GM23338 (cell line): ENCODE data around the gene HNMT. TPM values are rescaled to one million over a fixed set of nuclear protein-coding genes. Genes with fewer than 3 reads are reported as not detected.

Experiments used
- ATAC-seq: fragments of 200-7000 bp; cut with Tn5 transposase; 3 replicates; pipeline ENCODE4 v1.9.1; 2020
- DNase-seq: peaks from one replicate; pipeline ENCODE4 v3.0.0-alpha.2; 2015; ENCODE audit warnings: low spot score
- H2AFZ ChIP-seq: fragments of 200-600 bp; sonication (generic); 2 replicates; pipeline ENCODE4 v1.8.0; 2016; ENCODE audit warnings: antibody characterized with exemption, mild to moderate bottlenecking, moderate library complexity
- H3F3A ChIP-seq: fragments of 200-600 bp; sonication (generic); replicated peaks from 2 replicates; pipeline ENCODE4 v1.8.0; 2017; ENCODE audit warnings: antibody characterized with exemption, mixed run types, low read depth
- H3K27ac ChIP-seq: fragments of 200-600 bp; sonication (generic); 2 replicates; pipeline ENCODE4 v1.6.1; 2016; ENCODE audit warnings: low read depth
- H3K27me3 ChIP-seq: fragments of 200-600 bp; sonication (generic); 2 replicates; pipeline ENCODE4 v1.8.0; 2016; ENCODE audit warnings: mild to moderate bottlenecking, mixed run types, moderate library complexity; ENCODE audit not compliant: insufficient read depth
- H3K36me3 ChIP-seq: fragments of 200-600 bp; sonication (generic); 2 replicates; pipeline ENCODE4 v1.8.0; 2016; ENCODE audit warnings: mild to moderate bottlenecking; ENCODE audit not compliant: insufficient read depth
- H3K4me1 ChIP-seq: fragments of 200-600 bp; sonication (generic); 2 replicates; pipeline ENCODE4 v1.8.0; 2016; ENCODE audit warnings: mild to moderate bottlenecking, moderate library complexity; ENCODE audit not compliant: insufficient read depth
- H3K4me2 ChIP-seq: fragments of 200-600 bp; sonication (generic); 2 replicates; pipeline ENCODE4 v1.7.1; 2017; ENCODE audit warnings: mixed run types
- H3K4me3 ChIP-seq: fragments of 200-600 bp; sonication (generic); 2 replicates; pipeline ENCODE4 v1.6.1; 2016; ENCODE audit warnings: mixed run types
- H3K79me2 ChIP-seq: fragments of 200-600 bp; sonication (generic); replicated peaks from 2 replicates; pipeline ENCODE4 v1.8.0; 2017; ENCODE audit warnings: mild to moderate bottlenecking; ENCODE audit not compliant: insufficient read depth
- H3K9me2 ChIP-seq: fragments of 200-600 bp; sonication (generic); 2 replicates; pipeline ENCODE4 v1.8.0; 2017; ENCODE audit not compliant: insufficient read depth
- H4K20me1 ChIP-seq: fragments of 200-600 bp; sonication (generic); replicated peaks from 2 replicates; pipeline ENCODE4 v1.8.0; 2017; ENCODE audit warnings: mild to moderate bottlenecking; ENCODE audit not compliant: insufficient read depth
- H3K27ac Mint-ChIP-seq: 2 replicates; pipeline ENCODE4 v1.8.0; 2020; ENCODE audit warnings: inconsistent platforms, mild to moderate bottlenecking, moderate library complexity, mixed read lengths
- H3K27me3 Mint-ChIP-seq: 3 replicates; pipeline ENCODE4 v1.8.0; 2022; ENCODE audit warnings: low read depth, mild to moderate bottlenecking, moderate library complexity, mixed read lengths, inconsistent platforms; ENCODE audit not compliant: insufficient read depth, poor library complexity
- H3K36me3 Mint-ChIP-seq: 3 replicates; pipeline ENCODE4 v1.8.0; 2021; ENCODE audit warnings: low read depth, mild to moderate bottlenecking, inconsistent platforms, moderate library complexity, mixed read lengths
- H3K4me1 Mint-ChIP-seq: 3 replicates; pipeline ENCODE4 v1.8.0; 2020; ENCODE audit warnings: mild to moderate bottlenecking, inconsistent platforms, mixed read lengths
- H3K4me3 Mint-ChIP-seq: 3 replicates; pipeline ENCODE4 v1.8.0; 2021; ENCODE audit warnings: moderate library complexity, mild to moderate bottlenecking, inconsistent platforms, mixed read lengths
- H3K9me3 Mint-ChIP-seq: 3 replicates; pipeline ENCODE4 v1.8.0; 2020; ENCODE audit warnings: moderate library complexity, mild to moderate bottlenecking, inconsistent platforms, mixed read lengths
- CREB1 ChIP-seq: fragments of 250-450 bp; sonication (Bioruptor Pico); IDR thresholded peaks from 2 replicates; pipeline ENCODE4 v1.5.0; 2020; ENCODE audit warnings: low read depth, mild to moderate bottlenecking, moderate library complexity
- EZH2 ChIP-seq: fragments of 200-600 bp; sonication (generic); IDR thresholded peaks from one replicate; pipeline ENCODE4 v1.8.0; 2017; ENCODE audit warnings: antibody characterized with exemption, mild to moderate bottlenecking, low read depth; ENCODE audit not compliant: unreplicated experiment
- EZH2phosphoT487 ChIP-seq: fragments of 200-600 bp; sonication (generic); IDR thresholded peaks from one replicate; pipeline ENCODE4 v1.8.1; 2018; ENCODE audit warnings: antibody characterized with exemption; ENCODE audit not compliant: unreplicated experiment
- JUNB ChIP-seq: IDR thresholded peaks from one replicate; pipeline ENCODE4 v1.6.1; 2016; ENCODE audit warnings: antibody characterized with exemption; ENCODE audit not compliant: unreplicated experiment
- POLR2AphosphoS5 ChIP-seq: IDR thresholded peaks from 2 replicates; pipeline ENCODE4 v1.6.1; 2016; ENCODE audit warnings: antibody characterized with exemption, low read depth
- ZNF114 ChIP-seq: fragments of 250-450 bp; sonication (Bioruptor Pico); IDR thresholded peaks from 2 replicates; pipeline ENCODE4 v1.5.0; 2020; ENCODE audit warnings: mild to moderate bottlenecking, moderate library complexity
- ZNF331 ChIP-seq: fragments of 250-450 bp; sonication (Bioruptor Pico); IDR thresholded peaks from 2 replicates; pipeline ENCODE4 v1.5.0; 2020; ENCODE audit warnings: low read depth, mild to moderate bottlenecking, moderate library complexity
- ZNF462 ChIP-seq: fragments of 250-450 bp; sonication (Bioruptor Pico); IDR thresholded peaks from 2 replicates; pipeline ENCODE4 v1.5.0; 2020; ENCODE audit warnings: mild to moderate bottlenecking, moderate library complexity
- polyA plus RNA-seq: library from polyadenylated mRNA; unstranded; fragments of >200 nt; fragmentation: Nextera tagmentation; extraction: Ambion mirVana; gene quantifications from 2 replicates; pipeline ENCODE4 v1.2.1, GENCODE V29; 2016
- total RNA-seq: library from RNA; depleted of rRNA; stranded (reverse); fragments of >200 nt; shearing (Covaris generic); gene quantifications from 2 replicates; pipeline ENCODE4 v1.2.3, GENCODE V29; 2014
- TF ChIP-seq, protein P1 (sequence below), 2 experiments: fragments of 200-600 bp in 1 of 2; sonication (generic) in 1 of 2; conservative IDR thresholded peaks; 2 replicates each; pipeline versions ENCODE4 v1.5.1 to v1.6.1; 2016 to 2017; ENCODE audit warnings: antibody characterized with exemption in 2 of 2, low read depth in 2 of 2, mild to moderate bottlenecking in 2 of 2, moderate library complexity in 1 of 2
- TF ChIP-seq, protein P2 (sequence below): IDR thresholded peaks from 2 replicates; pipeline ENCODE4 v1.6.1; 2016; ENCODE audit warnings: antibody characterized with exemption

HNMT gene
- total and polyA plus RNA-seq, 2 experiments from 2014 or later = 3.3 to 3.4 TPM

GRCh38 chr2:137947032-137947727 lies 17.1 kb upstream of the HNMT start (continued):
- TF ChIP-seq, protein P1, sequence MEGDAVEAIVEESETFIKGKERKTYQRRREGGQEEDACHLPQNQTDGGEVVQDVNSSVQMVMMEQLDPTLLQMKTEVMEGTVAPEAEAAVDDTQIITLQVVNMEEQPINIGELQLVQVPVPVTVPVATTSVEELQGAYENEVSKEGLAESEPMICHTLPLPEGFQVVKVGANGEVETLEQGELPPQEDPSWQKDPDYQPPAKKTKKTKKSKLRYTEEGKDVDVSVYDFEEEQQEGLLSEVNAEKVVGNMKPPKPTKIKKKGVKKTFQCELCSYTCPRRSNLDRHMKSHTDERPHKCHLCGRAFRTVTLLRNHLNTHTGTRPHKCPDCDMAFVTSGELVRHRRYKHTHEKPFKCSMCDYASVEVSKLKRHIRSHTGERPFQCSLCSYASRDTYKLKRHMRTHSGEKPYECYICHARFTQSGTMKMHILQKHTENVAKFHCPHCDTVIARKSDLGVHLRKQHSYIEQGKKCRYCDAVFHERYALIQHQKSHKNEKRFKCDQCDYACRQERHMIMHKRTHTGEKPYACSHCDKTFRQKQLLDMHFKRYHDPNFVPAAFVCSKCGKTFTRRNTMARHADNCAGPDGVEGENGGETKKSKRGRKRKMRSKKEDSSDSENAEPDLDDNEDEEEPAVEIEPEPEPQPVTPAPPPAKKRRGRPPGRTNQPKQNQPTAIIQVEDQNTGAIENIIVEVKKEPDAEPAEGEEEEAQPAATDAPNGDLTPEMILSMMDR (conservative IDR thresholded peaks at IDR 0.05; ENCODE audit: low read depth in 2 of 2) = no peak
- TF ChIP-seq ZNF331 (no peak), ZNF462 (CRISPR knock-in tag) (no peak), CREB1 (CRISPR knock-in tag) (no peak), EZH2phosphoT487 (no peak), POLR2AphosphoS5 (no peak)

- Histone ChIP-seq H3K27ac (no peak overlapping the region), H3F3A (no peaks in the 10 kb centered on the region), H2AFZ (no peak overlapping the region), H3K27me3 (peaks cover 18% of the 10 kb centered on the region), H3K9me2 (no peaks in the 10 kb centered on the region), H4K20me1 (no peaks in the 10 kb centered on the region), H3K4me1 (no peaks in the 10 kb centered on the region), H3K36me3 (no peaks in the 10 kb centered on the region), H3K4me2 (no peak overlapping the region), H3K4me3 (no peak overlapping the region), H3K79me2 (no peaks in the 10 kb centered on the region)
- Mint-ChIP-seq H3K9me3 (no peaks in the 10 kb centered on the region), H3K4me1 (peaks cover 7% of the 10 kb centered on the region), H3K27me3 (peaks cover 1% of the 10 kb centered on the region), H3K36me3 (no peaks in the 10 kb centered on the region), H3K27ac (no peak overlapping the region), H3K4me3 (no peak overlapping the region)
- DNase-seq (peak; percentile 75), ATAC-seq (peak; percentile 70)
- TF ChIP-seq ZNF114 (CRISPR knock-in tag) (no peak), CREB1 (CRISPR knock-in tag) (no peak), JUNB (no peak), EZH2 (no peak)
- TF ChIP-seq, protein P1 (conservative IDR thresholded peaks at IDR 0.05; ENCODE audit: low read depth in 2 of 2) = peak; percentile 83 to 87
- TF ChIP-seq, protein P2, sequence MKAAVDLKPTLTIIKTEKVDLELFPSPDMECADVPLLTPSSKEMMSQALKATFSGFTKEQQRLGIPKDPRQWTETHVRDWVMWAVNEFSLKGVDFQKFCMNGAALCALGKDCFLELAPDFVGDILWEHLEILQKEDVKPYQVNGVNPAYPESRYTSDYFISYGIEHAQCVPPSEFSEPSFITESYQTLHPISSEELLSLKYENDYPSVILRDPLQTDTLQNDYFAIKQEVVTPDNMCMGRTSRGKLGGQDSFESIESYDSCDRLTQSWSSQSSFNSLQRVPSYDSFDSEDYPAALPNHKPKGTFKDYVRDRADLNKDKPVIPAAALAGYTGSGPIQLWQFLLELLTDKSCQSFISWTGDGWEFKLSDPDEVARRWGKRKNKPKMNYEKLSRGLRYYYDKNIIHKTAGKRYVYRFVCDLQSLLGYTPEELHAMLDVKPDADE = no peak
Measured at GRCh38 chr2:137947728-137948336, 16.4 kb upstream of the HNMT start.
